Body of pancreas (tissue), 4 donors: Measurements from ENCODE around the gene FADS6. TPM values are rescaled to one million over a fixed set of nuclear protein-coding genes. Genes with fewer than 3 reads are reported as not detected.

Experiments
- ATAC-seq: fragments of 150-250 bp; one replicate; pipeline ENCODE4 v1.9.1; 2016
- DNase-seq, 4 donors: peaks; one replicate each; pipeline ENCODE4 v3.0.0-alpha.2; 2019
- H3K27ac ChIP-seq, 4 donors: fragments of 200-600 bp; sonication (generic); 1 replicate in 3 of 4; 2 replicates in 1 of 4; pipeline versions ENCODE4 v1.5.1 to v1.6.1; 2016 to 2019; ENCODE audit warnings: mild to moderate bottlenecking in 1 of 4, mixed read lengths in 1 of 4, moderate library complexity in 1 of 4
- H3K27me3 ChIP-seq, 2 donors: fragments of 200-600 bp; sonication (generic); one replicate each; pipeline ENCODE4 v1.6.0; 2016; ENCODE audit warnings: mild to moderate bottlenecking in 1 of 2
- H3K36me3 ChIP-seq, 2 donors: fragments of 200-600 bp; sonication (generic); replicated peaks in 1 of 2; 2 replicates each; pipeline ENCODE4 v1.5.1; 2016; ENCODE audit warnings: low read depth in 2 of 2; ENCODE audit not compliant: insufficient read depth in 1 of 2
- H3K4me1 ChIP-seq: fragments of 200-600 bp; sonication (generic); one replicate; pipeline ENCODE4 v1.6.0; 2016
- H3K4me3 ChIP-seq, 2 donors: fragments of 200-600 bp; sonication (generic); 1 replicate in 1 of 2; 2 replicates in 1 of 2; pipeline ENCODE4 v1.5.1; 2016 to 2019
- H3K9me3 ChIP-seq, 3 donors: fragments of 200-600 bp; sonication (generic); 1 replicate in 2 of 3; 2 replicates in 1 of 3; pipeline ENCODE4 v1.5.1; 2016
- CTCF ChIP-seq, 7 experiments: fragments of 450-650 bp in 4 of 7; fragments of 200-600 bp in 3 of 7; sonication (generic) in 3 of 7; IDR thresholded peaks; one replicate each; pipeline ENCODE4 v1.5.1; 2016 to 2019; ENCODE audit warnings: antibody characterized with exemption in 7 of 7
- POLR2A ChIP-seq, 3 donors: fragments of 450-650 bp; IDR thresholded peaks; one replicate each; pipeline ENCODE4 v1.6.1; 2016; ENCODE audit warnings: antibody characterized with exemption in 3 of 3, mild to moderate bottlenecking in 2 of 3
- WGBS, 2 donors: methylation state at CpG; one replicate each; pipeline ENCODE4 v1.1.5; 2017; 5-methylcytosine and 5-hydroxymethylcytosine counted together
- intact Hi-C: fragments of 100-400 bp; cut with DNase I; formaldehyde crosslinking; loops from one replicate; pipeline ENCODE4 v1.15.1; 2023
- total RNA-seq, 2 donors: library from RNA; depleted of rRNA; stranded (reverse); fragments of >200 nt; gene quantifications; one replicate each; pipeline ENCODE4 v1.1.0, GENCODE V29; 2016

Gene FADS6
- total RNA-seq, 2 donors from 2014 or later = not detected

DNA sequence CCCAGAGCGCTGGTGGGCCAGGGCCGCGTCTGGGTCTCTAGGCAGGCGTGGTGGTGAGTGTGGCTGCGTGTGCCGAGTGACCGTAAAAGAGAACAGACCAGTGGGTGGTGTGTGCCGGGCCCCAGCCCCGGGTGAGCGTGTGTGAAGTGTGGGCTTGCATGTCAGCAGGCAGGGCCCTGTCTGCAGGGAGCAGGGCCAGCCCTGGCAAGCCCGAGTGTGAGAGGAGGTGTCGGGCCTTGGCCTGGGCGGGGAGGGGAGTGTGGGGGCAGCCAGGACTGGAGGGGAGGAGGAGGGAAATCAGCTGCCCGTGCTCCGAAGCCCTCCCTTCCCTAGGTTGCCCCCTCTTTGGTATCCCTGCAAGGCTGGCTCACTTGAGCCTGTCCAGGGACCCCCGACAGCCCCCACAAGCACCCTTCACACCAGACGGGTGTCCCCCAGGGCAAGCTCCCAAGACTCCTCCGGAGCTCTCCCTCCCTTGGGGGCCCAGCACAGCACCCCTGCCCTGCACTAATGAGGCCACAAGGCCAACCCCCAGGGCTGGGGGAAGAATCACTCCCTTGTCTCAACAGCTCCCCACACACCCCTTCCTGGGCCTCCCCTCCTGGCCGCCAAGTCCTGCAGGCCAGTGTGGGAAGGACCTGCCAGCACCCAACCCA is 27.7 kb upstream of the FADS6 start:
- intact Hi-C loops = no loop called here
- ATAC-seq (no peak), DNase-seq (no peak)
- H3K4me3 ChIP-seq = no peak overlapping the region
- H3K4me1 ChIP-seq = peaks cover 28% of the 10 kb centered on the region
- no peaks in the 10 kb centered on the region for H3K36me3 ChIP-seq
- WGBS, 2 donors = 52 to 57% methylated on average over 16 to 17 of the region's 19 CpGs
- H3K27ac ChIP-seq = no peak overlapping the region
- TF ChIP-seq CTCF (IDR thresholded peaks at IDR 0.05) (no peak), POLR2A (IDR thresholded peaks at IDR 0.05) (no peak)
- H3K27me3 ChIP-seq = peaks cover 0 to 13% of the 10 kb centered on the region in 2 donors
- no peaks in the 10 kb centered on the region for H3K9me3 ChIP-seq

DNA sequence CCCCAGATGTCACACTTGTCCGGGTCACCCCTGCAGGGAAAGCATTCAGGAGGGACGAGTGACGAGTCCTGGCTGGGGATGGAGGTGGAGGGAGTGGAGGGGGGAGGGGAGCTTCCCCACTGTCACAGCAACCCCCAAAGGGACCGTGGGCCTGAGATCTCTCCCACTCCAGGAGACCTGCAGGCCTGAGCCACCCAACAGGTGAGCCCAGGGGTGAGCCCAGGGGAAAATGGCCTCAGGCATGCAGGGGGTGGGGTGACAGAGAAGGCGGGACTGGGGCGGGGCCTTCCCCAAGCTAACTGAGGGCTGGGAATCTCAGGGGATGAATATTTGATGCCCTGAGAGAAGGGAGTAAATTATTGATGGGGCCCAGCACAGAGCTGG is 27.2 kb upstream of the FADS6 start:
- Histone ChIP-seq H3K36me3 (no peaks in the 10 kb centered on the region), H3K27ac (no peak overlapping the region), H3K4me1 (peaks cover 28% of the 10 kb centered on the region), H3K27me3 (peaks cover 0 to 13% of the 10 kb centered on the region in 2 donors), H3K9me3 (no peaks in the 10 kb centered on the region), H3K4me3 (no peak overlapping the region)
- no peak for TF ChIP-seq POLR2A (IDR thresholded peaks at IDR 0.05)
- no peak for TF ChIP-seq CTCF (IDR thresholded peaks at IDR 0.05)
- 56 to 60% methylated on average over 5 to 6 of the region's 6 CpGs for WGBS, 2 donors
- peak; percentile 10 for ATAC-seq
- no peak for DNase-seq
- intact Hi-C loops = no loop called here

DNA sequence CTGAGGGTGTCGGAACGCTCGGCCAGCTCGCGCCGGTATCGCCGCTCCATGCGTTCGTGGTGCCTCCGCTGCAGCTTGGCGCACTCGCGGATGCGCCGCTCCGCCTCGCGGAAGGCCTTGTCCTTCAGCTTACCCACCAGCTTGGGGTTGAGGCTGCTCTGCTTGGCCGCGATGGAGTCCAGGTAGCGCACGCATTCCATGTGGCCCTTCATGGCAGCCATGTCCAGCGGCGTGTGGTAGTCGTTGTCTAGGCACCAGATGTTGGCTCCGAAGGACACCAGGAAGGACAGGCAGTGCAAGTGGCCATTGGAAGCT is 26.8 kb upstream of the FADS6 start:
- DNase-seq (no peak), ATAC-seq (no peak)
- Histone ChIP-seq H3K4me1 (peaks cover 28% of the 10 kb centered on the region), H3K36me3 (no peaks in the 10 kb centered on the region), H3K4me3 (no peak overlapping the region), H3K27ac (no peak overlapping the region), H3K27me3 (peaks cover 0 to 13% of the 10 kb centered on the region in 2 donors), H3K9me3 (no peaks in the 10 kb centered on the region)
- intact Hi-C loops = no loop called here
- 69 to 90% methylated on average over 21 to 26 of the region's 27 CpGs for WGBS, 2 donors
- TF ChIP-seq POLR2A (IDR thresholded peaks at IDR 0.05) (no peak), CTCF (IDR thresholded peaks at IDR 0.05) (no peak)

- intact Hi-C loops = no loop called here
- H3K27ac ChIP-seq = no peak overlapping the region
- TF ChIP-seq CTCF (IDR thresholded peaks at IDR 0.05) = peak in 3 of 7 experiments; percentile 14 to 35 (median 27)
- no peak for TF ChIP-seq POLR2A (IDR thresholded peaks at IDR 0.05)
- ATAC-seq = no peak
- H3K9me3 ChIP-seq = no peaks in the 10 kb centered on the region
- DNase-seq = peak in 3 of 4 donors; percentile 33 to 40 (median 39)
- peaks cover 0 to 13% of the 10 kb centered on the region in 2 donors for H3K27me3 ChIP-seq
- H3K4me1 ChIP-seq = peaks cover 26% of the 10 kb centered on the region
- 46 to 55% methylated on average over 12 to 59 of the region's 67 CpGs for WGBS, 2 donors
- H3K36me3 ChIP-seq = no peaks in the 10 kb centered on the region
- H3K4me3 ChIP-seq = no peak overlapping the region
Measured at GRCh38 chr17:74919440-74920305, 26.2 kb upstream of the FADS6 start.
